K562 (cell line): ENCODE measurements around the gene BRWD1.

Source experiments
- ARID4B ChIP-seq: sonication (generic); formaldehyde crosslinking; IDR thresholded peaks from 2 replicates; pipeline ENCODE4 v1.8.0; 2022; ENCODE audit warnings: mild to moderate bottlenecking, missing genetic modification reagents
- ATF2 ChIP-seq: sonication (generic); formaldehyde crosslinking; IDR thresholded peaks from 2 replicates; pipeline ENCODE4 v1.8.1; 2022; ENCODE audit warnings: missing genetic modification reagents
- BCLAF1 ChIP-seq, 2 experiments: fragments of 450-650 bp in 1 of 2; IDR thresholded peaks; 2 replicates each; pipeline ENCODE4 v1.6.1; 2011 to 2017; ENCODE audit warnings: low read depth in 2 of 2, antibody characterized with exemption in 1 of 2, borderline replicate concordance in 1 of 2, low read length in 1 of 2, mild to moderate bottlenecking in 1 of 2, mixed read lengths in 1 of 2; ENCODE audit not compliant: control insufficient read depth in 1 of 2
- CTCF ChIP-seq, 3 experiments: IDR thresholded peaks in 2 of 3; conservative IDR thresholded peaks in 1 of 3; 2 replicates each; pipeline ENCODE4 v1.5.1; 2011 to 2012; ENCODE audit warnings: low read length in 3 of 3, mild to moderate bottlenecking in 3 of 3, control low read depth in 2 of 3, improper control_type of control experiment in 1 of 3, inconsistent platforms in 1 of 3, low read depth in 1 of 3, mixed read lengths in 1 of 3, moderate library complexity in 1 of 3; ENCODE audit not compliant: insufficient read depth in 2 of 3
- EZH2 ChIP-seq: IDR thresholded peaks from 2 replicates; pipeline ENCODE4 v1.6.1; 2012; ENCODE audit warnings: low read depth, mild to moderate bottlenecking, inconsistent platforms, low read length, borderline replicate concordance
- MAX ChIP-seq: sonication (generic); formaldehyde crosslinking; IDR thresholded peaks from 2 replicates; pipeline ENCODE4 v1.9.0; 2022; ENCODE audit warnings: mild to moderate bottlenecking, missing genetic modification reagents
- MYC ChIP-seq, 2 experiments: fragments of 250-450 bp in 1 of 2; sonication (Bioruptor Pico) in 1 of 2; IDR thresholded peaks; 2 replicates each; pipeline versions ENCODE4 v1.5.1 to v1.6.1; 2012 to 2021; ENCODE audit warnings: low read depth in 2 of 2, borderline replicate concordance in 1 of 2, improper control_type of control experiment in 1 of 2, low read length in 1 of 2, mild to moderate bottlenecking in 1 of 2, moderate library complexity in 1 of 2
- MYNN ChIP-seq, 2 experiments: sonication (generic); formaldehyde crosslinking in 1 of 2; IDR thresholded peaks; 2 replicates each; pipeline versions ENCODE4 v1.5.0 to v1.6.1; 2016 to 2020; ENCODE audit warnings: antibody characterized with exemption in 1 of 2, missing genetic modification reagents in 1 of 2
- POLR2A ChIP-seq: fragments of 450-650 bp; conservative IDR thresholded peaks from 2 replicates; pipeline ENCODE4 v1.6.1; 2016
- ZFP36 ChIP-seq: fragments of 150-350 bp; IDR thresholded peaks from 2 replicates; pipeline ENCODE4 v1.6.1; 2018; ENCODE audit warnings: low read length, low read depth; ENCODE audit not compliant: partially characterized antibody
- ZNF57 ChIP-seq: fragments of 450-650 bp; formaldehyde crosslinking; IDR thresholded peaks from 2 replicates; pipeline ENCODE4 v1.4.0; 2020; ENCODE audit warnings: mild to moderate bottlenecking, moderate library complexity
- ZNF589 ChIP-seq: fragments of 200-800 bp; sonication (Bioruptor generic); IDR thresholded peaks from 2 replicates; pipeline ENCODE4 v1.6.1; 2016; ENCODE audit warnings: low read depth, missing genetic modification characterization, missing compliant biosample characterization

GRCh38 chr21:39296891-39297290, 16.5 kb downstream of the BRWD1 start:
- TF ChIP-seq MYNN (IDR thresholded peaks at IDR 0.05) (no peak), MYNN (CRISPR knock-in tag; IDR thresholded peaks at IDR 0.05) (no peak), ZFP36 (no peak), MAX (CRISPR knock-in tag) (no peak), ZNF57 (CRISPR knock-in tag) (no peak), CTCF (IDR thresholded peaks at IDR 0.05 in 2 of 3, conservative IDR thresholded peaks at IDR 0.05 in 1 of 3; ENCODE audit: insufficient read depth in 2 of 3, low read depth in 1 of 3, low read length in 3 of 3) (no peak), ATF2 (CRISPR knock-in tag) (no peak), ZNF589 (no peak), BCLAF1 (IDR thresholded peaks at IDR 0.05; ENCODE audit: borderline replicate concordance in 1 of 2, control insufficient read depth in 1 of 2, low read depth in 2 of 2, low read length in 1 of 2) (no peak), MYC (IDR thresholded peaks at IDR 0.05; ENCODE audit: low read depth, low read length) (no peak), MYC (CRISPR knock-in tag; IDR thresholded peaks at IDR 0.05; ENCODE audit: borderline replicate concordance, low read depth) (no peak), EZH2 (no peak), POLR2A (no peak), ARID4B (no peak)
